Measurements from ENCODE around the gene RS1.

RS1 gene
- total RNA-seq, result 0 reads per million in 2 donors

DNA sequence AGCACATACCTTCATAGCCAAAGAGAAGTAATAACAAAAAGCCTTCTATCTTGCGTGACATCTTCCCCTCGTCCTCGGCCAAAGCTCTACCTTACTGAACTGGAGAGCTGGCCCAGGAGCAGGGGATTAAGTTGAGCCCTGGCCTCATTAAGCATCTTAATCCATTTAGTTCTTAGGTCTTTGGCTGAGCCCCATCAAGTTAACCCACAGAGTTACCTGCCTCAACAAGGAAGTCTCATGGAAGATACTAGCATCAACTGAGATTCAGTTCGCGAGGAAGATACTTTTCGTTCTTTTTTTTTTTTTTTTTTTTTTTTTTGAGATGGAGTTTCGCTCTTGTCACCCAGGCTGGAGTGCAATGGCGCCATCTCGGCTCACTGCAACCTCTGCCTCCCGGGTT is at the start of gene RS1:
TSS of gene RS1 (minus strand) at position 101 of the 400 bp plus-strand sequence. CDS start at position 61, 40 bp downstream.
- DNase-seq, result no peak

DNA sequence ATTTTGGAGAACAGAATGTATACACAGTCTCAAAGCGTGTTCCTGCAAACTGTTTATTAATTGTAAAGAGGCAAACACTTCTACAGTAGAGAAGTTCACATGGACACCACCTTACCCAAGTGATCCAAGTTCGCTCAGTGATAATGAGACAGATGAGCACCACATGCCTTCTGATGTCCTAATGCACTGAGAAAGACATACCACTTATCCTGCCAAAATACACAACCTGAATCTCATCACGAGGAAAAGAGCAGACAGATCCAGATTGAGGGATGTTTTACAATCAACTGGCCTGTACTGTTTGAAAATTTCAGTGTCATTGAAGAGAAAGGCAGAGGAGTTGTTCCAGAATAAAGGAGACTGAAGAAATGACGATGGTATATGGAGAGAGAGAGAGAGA is 47.9 kb upstream of the RS1 start:
- DNase-seq, result no peak

GRCh38 chrX:18714910-18715309 is 43.0 kb upstream of the RS1 start:
- DNase-seq, result no peak

GRCh38 chrX:18709833-18710232 is 37.9 kb upstream of the RS1 start:
- DNase-seq, result no peak

GRCh38 chrX:18707426-18708049 is 35.6 kb upstream of the RS1 start, which contains the start of gene PPEF1:
Gene PPEF1 (plus strand): TSS chrX:18707645. CDS start chrX:18707781, 136 bp downstream.
- no peak for DNase-seq

DNA sequence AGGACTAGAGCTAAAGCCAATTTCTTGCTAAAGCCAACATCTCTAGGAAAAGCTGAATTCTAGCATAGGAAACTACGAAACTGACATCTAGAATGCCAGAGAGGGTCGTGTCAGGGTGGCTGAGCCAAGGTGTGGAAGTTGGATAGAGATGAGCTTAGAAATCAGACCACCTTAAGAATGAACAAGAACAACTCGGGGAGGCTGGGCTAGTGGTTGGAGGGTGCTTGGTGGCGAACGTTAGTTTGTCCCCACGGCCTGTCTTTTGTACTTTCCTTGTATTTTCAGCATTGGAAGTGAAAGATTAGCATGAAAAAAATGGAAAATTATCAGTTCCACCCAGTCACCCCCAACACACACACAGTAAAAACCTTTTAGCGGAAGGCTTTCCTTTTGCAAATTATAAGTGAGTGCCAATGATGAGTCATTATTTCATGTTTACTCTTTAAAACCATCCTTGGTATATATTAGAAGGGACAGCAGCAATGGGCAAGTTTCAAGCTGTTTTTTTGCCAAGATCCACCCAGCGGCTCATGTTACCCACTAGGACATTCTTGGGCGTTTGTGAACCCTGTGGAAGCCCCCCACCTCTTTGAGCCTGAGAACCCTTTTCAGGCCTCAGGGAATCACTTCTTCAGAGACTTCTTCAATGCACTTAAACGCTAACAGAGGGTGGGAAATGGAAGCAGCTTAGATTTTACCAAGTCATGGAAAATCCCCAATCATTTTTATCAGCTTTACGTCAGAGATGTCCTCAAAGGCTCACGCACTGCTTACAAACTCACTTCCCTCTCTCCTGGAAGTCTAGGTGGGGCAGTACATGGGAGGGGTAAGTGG is 30.7 kb upstream of the RS1 start:
- no peak for DNase-seq

DNA sequence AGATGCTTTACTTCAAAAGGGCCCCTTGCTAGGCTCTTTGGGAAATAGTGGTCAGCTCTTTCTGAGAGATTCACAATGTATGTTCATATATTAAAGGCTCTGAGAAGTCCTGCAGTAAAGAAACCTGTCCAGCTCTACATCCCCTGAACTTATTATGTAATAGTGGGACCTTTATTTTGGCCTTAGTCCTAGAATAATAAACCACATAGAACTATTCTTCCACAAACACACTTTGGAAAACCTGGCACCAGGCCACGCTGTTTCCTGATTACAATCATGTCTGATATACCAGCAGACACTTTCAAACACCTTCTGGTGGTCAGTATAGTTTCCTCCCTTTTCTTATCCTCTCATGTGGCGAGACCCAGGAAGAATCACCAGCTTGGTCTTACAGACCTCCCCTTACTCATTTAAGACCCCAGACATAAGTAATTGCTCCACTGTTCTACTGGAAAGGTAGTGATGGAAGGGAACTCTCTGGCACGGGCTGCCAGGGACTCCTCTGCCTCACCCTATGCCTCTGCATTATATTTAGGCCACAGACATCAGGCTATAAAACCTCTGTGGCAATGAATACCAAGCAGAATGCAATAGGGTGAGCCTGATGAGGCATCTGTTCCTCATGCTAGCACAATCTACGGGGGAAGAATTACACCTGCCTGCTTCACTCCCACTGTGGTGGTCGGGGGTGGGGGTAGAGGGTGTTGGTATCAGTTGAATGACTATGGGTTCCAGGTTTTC is 29.9 kb upstream of the RS1 start:
- no peak for DNase-seq

DNA sequence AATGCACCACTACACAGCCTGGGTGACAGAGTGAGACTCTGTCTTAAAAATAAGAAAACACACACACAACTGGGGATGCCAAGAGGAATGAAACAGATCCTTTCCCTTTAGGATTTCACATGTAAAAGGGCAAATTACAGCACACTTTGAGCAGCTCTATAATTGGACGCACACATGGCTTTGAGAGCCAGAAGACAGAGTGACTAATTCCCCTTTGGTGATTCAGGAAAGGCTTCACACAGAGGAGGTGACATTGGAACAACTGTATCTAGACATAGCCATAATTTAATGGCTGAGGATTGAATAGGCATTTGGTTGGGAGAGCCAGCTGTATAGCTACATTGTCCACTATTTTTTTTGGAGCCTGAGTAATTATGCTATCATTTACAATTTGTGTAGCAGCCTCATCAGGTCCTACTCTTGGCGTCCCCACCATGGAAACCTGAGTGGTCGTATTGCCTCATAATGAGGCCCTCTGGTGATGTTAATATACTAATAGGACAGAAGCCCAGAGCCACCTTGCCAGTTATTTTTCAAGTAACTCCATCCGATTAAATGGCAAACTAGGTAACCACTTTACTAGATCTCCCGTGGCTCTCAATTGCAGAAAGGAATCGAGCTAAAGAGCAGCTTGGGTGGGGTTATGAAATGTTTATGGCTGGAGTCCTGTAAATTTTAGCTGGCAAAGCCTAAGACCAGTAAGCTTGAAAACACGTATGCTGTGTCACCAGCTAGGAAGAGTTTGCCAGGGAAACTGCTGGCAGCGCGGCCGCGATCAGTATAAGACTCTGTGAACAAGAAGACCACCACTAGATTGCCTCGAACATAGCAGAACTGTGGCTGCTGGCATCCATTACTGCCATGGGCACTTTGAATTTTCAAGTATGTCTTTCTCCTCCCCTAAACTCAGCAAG is 27.1 kb upstream of the RS1 start:
- no peak for DNase-seq

DNA sequence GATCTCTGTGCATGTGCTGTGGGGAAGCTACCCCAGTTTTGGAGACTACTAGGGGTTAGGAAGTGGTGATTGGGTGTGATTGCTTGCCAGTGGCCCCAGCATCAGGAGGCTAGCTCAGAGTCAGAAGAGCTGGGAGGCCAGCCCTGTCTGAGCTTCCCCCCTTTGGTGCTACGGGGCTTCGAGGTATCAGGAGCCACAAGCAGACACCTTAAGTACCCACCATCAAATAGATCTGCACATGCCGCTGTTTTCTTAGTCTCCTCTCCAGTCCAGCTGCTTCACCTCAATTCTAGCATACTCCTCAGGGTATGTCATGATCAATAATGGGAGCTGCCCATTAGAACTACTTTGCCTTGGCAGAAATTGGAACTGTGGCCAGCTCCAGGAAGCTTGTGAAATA is 24.7 kb upstream of the RS1 start:
- DNase-seq, result no peak

DNA sequence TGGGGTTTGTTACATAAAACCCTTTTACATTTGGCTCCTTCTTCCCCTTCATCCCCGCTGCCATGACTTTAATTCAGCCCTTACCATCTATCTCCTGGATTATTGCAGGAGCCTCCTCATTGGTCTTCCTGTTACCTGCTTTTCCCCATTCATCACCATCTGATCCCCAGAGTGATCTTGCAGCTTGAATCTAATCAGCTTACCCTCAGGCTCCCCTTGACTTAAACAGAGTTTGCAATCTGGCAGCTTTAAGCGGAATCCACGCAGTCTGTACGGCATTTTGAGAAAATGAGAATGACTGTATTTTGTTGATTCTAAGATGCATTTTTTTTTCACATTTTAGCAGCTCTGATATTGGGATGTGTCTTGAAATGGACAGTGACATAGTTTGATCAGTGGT is 20.6 kb upstream of the RS1 start:
- no peak for DNase-seq

DNA sequence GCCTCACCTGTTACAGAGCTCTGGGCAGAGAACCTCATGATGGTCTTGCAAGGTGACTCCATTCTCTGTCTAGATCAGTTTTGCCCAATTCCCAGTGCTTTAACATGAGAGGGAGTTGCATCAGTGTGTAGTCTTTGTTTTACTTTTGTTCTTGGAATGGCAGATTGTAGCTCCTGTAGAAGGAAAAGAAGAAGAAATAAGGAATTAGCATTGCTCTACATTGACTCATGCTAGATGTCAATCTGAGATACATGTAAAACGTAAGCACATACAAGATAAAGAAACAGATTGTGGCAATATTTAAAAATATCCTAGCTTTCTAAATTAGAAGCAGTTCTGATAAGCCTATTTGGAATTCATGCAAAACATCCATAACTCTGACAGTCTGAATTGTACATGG is 19.5 kb upstream of the RS1 start:
- DNase-seq, result no peak

GRCh38 chrX:18687856-18688495 is 16.1 kb upstream of the RS1 start:
- DNase-seq, result no peak

DNA sequence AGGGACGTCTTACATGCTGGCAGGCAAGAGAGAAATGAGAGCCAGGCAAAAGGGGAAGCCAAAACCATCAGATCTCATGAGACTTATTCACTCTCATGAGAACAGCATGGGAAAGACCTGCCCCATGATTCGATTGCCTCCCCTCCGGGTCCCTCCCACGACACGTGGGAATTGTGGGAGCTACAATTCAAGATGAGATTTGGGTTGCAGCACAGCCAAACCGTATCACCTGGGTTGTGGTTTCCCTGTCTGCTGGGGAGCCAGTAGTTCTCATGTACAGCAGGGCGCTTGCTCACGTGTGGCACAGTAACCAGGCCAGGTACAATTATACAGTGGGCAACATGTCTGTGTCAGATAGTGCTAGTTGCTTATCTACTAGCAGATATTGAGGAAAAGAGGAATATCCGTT is 11.1 kb upstream of the RS1 start:
- DNase-seq, result no peak

DNA sequence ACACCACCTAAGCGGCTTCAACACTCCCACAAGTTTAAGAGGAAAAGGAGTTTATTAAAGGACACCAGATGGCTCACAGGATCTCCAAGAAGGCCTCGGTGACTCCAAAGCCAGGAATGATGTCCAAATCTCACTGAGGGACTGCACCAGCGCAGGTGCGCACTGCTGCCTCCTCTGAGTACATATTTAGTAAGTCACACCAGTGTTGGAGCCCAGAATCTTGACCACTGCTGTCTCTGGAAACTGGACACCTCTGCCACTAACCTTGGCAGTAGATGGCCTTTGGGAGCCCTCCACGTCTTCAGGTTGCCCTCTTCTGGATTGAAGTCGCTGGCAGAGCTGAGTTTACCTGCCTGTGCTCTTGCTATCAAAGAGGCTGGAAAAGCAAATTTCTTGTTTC is 10.1 kb upstream of the RS1 start:
- DNase-seq, result no peak

DNA sequence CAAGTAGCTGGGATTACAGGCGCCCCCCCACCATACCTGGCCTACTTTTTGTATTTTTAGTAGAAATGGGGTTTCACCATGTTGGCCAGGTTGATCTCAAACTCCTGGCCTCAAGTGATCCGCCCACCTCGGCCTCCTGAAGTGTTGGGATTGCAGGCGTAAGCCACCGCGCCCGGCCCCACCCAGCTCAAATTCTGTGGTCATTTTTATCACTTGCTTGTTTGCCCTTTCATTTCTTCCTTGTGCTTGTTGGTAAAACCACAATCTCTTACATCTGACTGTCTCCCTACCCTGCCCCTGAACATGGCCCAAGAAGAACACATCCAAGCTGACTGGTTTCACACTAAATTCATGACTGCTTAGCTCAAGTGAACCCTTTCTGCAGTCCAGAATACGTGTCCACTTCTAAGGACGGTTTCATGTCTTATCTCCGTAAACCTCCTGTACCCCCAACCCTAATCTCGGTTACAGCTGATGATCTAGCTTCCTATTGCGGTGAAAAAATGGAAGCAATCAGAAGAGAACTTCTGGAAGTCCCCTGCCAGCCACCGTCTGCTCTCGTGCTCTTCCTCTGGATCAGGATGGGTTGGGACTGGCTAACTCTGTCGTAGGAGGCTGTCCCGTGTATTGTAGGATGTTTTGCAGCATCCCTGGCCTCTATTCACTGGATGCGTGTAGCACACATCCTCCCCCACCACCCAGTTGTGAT is 5.4 kb upstream of the RS1 start:
- DNase-seq, result no peak

DNA sequence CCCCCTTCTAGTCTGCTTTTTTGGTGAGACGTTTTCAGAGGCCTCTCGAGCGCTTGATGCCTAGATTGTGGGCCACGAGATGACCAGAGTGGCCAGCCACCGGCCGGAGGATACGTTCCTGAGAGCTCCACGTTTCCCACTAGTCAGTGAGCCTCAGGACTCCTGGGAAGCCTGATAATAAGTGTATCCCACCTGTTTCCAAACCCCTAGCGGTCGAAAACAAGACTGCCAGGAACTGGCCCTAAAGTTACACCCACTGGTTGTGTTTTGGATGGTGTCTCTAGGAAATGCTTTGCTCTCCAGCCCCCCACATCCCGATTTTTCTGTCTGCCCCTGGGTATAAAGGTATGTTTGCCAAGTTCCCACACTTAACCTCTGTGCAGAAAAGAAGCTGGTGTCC is 4.6 kb upstream of the RS1 start:
- DNase-seq, result no peak

DNA sequence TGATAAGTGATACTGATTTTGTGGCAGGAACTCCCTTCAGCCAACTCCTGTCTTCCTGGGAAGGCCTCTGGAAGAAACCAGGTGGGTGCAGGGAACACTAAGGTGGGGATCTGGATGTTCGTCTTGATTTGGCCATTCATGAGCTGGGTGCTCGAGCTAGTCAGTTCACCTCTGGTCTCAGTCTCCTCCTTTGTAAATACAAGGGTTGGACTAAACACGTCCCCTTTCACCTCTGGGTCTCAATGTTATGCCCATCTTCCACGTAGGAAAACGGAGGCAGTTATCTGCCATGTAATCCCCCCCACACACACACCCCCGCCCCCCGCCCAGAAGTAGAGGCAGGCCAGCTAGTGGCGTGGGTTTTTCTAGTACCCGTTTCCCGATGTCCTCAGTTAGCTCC is 4.1 kb upstream of the RS1 start:
- DNase-seq, result no peak

DNA sequence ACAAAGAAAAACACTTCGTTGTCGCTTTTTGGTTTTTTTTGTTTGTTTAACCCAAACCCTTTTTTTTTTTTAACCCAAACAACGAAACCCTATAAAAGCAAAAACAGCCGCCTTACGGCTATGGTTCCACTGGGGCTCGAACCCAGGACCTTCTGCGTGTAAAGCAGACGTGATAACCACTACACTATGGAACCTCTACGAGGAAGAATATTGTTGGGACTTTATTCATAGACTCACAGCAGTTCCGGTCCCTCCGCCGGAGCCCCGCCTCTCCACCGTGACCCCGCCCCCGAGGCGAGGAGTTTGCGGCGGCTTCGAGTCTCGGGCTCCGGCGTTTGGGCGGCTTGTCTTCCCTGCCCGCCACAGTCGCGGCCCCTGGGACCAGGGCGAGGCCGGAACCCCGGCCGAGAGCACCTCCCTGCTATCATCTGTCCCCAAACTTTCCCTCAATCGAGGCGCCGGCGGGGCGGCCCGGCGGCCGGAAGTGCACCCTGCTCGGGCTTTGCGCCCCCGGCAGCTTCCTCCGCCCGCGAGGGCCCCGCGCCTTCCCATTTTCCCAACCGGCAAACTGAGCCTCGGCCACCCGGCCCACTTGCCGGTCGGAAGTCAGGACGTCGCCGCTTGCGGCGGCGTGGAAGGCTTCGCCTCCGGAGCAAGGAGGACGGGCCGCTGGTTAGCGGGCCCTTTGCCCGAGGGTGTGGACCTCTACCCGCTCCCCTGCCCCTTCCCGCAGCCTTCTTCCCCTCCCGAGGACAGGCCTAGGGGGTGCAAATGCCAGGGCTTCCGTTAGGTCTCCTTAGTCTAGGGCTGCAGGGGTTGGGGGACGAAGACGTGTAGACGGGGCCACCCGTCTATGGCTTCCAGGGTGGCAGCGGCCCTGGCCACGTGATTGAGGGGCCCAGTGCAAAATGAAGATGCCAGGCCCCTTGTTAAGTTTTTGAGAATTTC is 3.2 kb upstream of the RS1 start:
- peak; percentile 66 for DNase-seq

DNA sequence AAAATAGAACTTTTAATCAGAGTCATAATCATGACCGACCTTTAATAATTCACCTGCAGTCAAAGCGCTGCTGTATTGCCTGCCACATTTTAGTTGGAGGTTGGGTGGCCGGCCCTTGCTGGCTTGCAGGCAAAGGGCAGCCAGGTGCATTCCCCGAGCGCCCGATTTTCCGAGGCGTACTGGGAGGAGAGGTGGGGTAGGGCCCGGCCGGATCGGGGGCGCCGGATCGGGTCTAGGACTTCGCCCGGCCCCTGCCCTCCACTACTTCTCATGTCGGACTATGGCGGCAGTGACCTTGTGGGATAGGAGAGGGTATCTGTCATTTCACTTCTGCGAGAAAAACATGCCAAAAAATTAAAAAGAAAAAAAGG is 2.5 kb upstream of the RS1 start:
- peak; percentile 9 for DNase-seq
